ENCODE data around the gene GABRG3.

GABRG3 gene

GRCh38 chr15:27495963-27496459 is 525.0 kb downstream of the GABRG3 start:
- DNase-seq (ENCODE audit: low read depth, low spot score) = no peak

GRCh38 chr15:27498700-27499099 is 527.7 kb downstream of the GABRG3 start:
- no peak for DNase-seq (ENCODE audit: low read depth, low spot score)

- DNase-seq (ENCODE audit: low read depth, low spot score) = no peak
Observed at GRCh38 chr15:27499191-27499590, 528.2 kb downstream of the GABRG3 start.

- no peak for DNase-seq (ENCODE audit: low read depth, low spot score)
Observed at GRCh38 chr15:27499719-27500118, 528.7 kb downstream of the GABRG3 start.

- DNase-seq (ENCODE audit: low read depth, low spot score) = no peak
Observed at GRCh38 chr15:27500206-27500605, 529.2 kb downstream of the GABRG3 start.

GRCh38 chr15:27506752-27507151 is 535.8 kb downstream of the GABRG3 start:
- no peak for DNase-seq (ENCODE audit: low read depth, low spot score)

GRCh38 chr15:27509014-27509413 is 538.0 kb downstream of the GABRG3 start:
- DNase-seq (ENCODE audit: low read depth, low spot score) = no peak

GRCh38 chr15:27512281-27513001 is 541.5 kb downstream of the GABRG3 start:
- DNase-seq (ENCODE audit: low read depth, low spot score) = no peak

GRCh38 chr15:27514526-27514925 is 543.5 kb downstream of the GABRG3 start:
- DNase-seq (ENCODE audit: low read depth, low spot score) = no peak

- no peak for DNase-seq (ENCODE audit: low read depth, low spot score)
Observed at GRCh38 chr15:27527490-27528067, 556.6 kb downstream of the GABRG3 start.

GRCh38 chr15:27529399-27529798 is 558.4 kb downstream of the GABRG3 start:
- DNase-seq (ENCODE audit: low read depth, low spot score) = no peak

GRCh38 chr15:27530994-27531393 is 560.0 kb downstream of the GABRG3 start:
- DNase-seq (ENCODE audit: low read depth, low spot score) = no peak

GRCh38 chr15:27532358-27532757 is 561.4 kb downstream of the GABRG3 start:
- no peak for DNase-seq (ENCODE audit: low read depth, low spot score)

GRCh38 chr15:27535445-27536129 is 564.6 kb downstream of the GABRG3 start:
- no peak for DNase-seq (ENCODE audit: low read depth, low spot score)

GRCh38 chr15:27538325-27538724 is 567.3 kb downstream of the GABRG3 start:
- DNase-seq (ENCODE audit: low read depth, low spot score) = no peak

- DNase-seq (ENCODE audit: low read depth, low spot score) = no peak
Observed at GRCh38 chr15:27541581-27541980, 570.6 kb downstream of the GABRG3 start.

- DNase-seq (ENCODE audit: low read depth, low spot score) = no peak
Observed at GRCh38 chr15:27545494-27546255, 574.7 kb downstream of the GABRG3 start.

GRCh38 chr15:27549746-27550145 is 578.8 kb downstream of the GABRG3 start:
- DNase-seq (ENCODE audit: low read depth, low spot score) = no peak

GRCh38 chr15:27550635-27551034 is 579.7 kb downstream of the GABRG3 start:
- no peak for DNase-seq (ENCODE audit: low read depth, low spot score)

- DNase-seq (ENCODE audit: low read depth, low spot score) = no peak
Observed at GRCh38 chr15:27561816-27562215, 590.8 kb downstream of the GABRG3 start.

GRCh38 chr15:27563765-27564370 is 592.9 kb downstream of the GABRG3 start:
- DNase-seq (ENCODE audit: low read depth, low spot score) = no peak

- no peak for DNase-seq (ENCODE audit: low read depth, low spot score)
Observed at GRCh38 chr15:27564656-27565055, 593.7 kb downstream of the GABRG3 start.

All from brain pericyte (primary cell).